GM12878 (cell line): ENCODE data around the gene RANBP17. TPM values are rescaled to one million over a fixed set of nuclear protein-coding genes. Genes with fewer than 3 reads are reported as not detected.

Experiments used
- ATAC-seq: fragments of 200-7000 bp; cut with Tn5 transposase; 3 replicates; pipeline ENCODE4 v1.9.1; 2020; ENCODE audit warnings: mild to moderate bottlenecking, moderate library complexity
- BruUV-seq: library from RNA; stranded (reverse); fragments of 400-500 nt; replicated peaks from 2 replicates; lab custom pipeline; 2021; lab: Mats Ljungman, UMichigan
- CTCF ChIA-PET: fragments of 300-600 bp; sonication (Branson Sonifier 250); formaldehyde crosslinking; extraction: SDS; loops from one replicate; lab custom pipeline; 2021; ENCODE audit warnings: inconsistent platforms; lab: Yijun Ruan, JAX
- POLR2A ChIA-PET: fragments of 350-600 bp; formaldehyde crosslinking; extraction: SDS; loops from one replicate; lab custom pipeline; 2021; ENCODE audit warnings: inconsistent platforms; lab: Charles Lee
- RAD21 ChIA-PET: fragments of 300-600 bp; sonication (Branson Sonifier 250); formaldehyde crosslinking; loops from one replicate; lab custom pipeline; 2023; ENCODE audit warnings: antibody characterized with exemption; ENCODE audit not compliant: unreplicated experiment; lab: Charles Lee
- SMC1A ChIA-PET: fragments of 300-600 bp; sonication (Branson Sonifier 250); formaldehyde crosslinking; loops from one replicate; lab custom pipeline; 2023; ENCODE audit not compliant: unreplicated experiment, uncharacterized antibody; lab: Charles Lee
- DNase-seq: peaks from one replicate; pipeline ENCODE4 v3.0.0-alpha.2; 2011; ENCODE audit warnings: low read depth, low spot score
- FAIRE-seq: peaks from 3 replicates; lab custom pipeline; 2011; peaks lifted over from hg19 to GRCh38; lab: Jason Lieb, UNC
- H2AFZ ChIP-seq: 2 replicates; pipeline ENCODE4 v1.6.0; 2011; ENCODE audit warnings: low read depth, low read length, control low read depth; ENCODE audit not compliant: control insufficient read depth
- H3K27ac ChIP-seq: 2 replicates; pipeline ENCODE4 v1.5.1; 2011; ENCODE audit warnings: control low read depth; ENCODE audit not compliant: control insufficient read depth, insufficient read depth
- H3K27me3 ChIP-seq, 2 experiments: replicated peaks in 1 of 2; 2 replicates each; pipeline versions ENCODE4 v1.6.0 to v1.6.1; 2011; ENCODE audit warnings: low read length in 1 of 2; ENCODE audit not compliant: control insufficient read depth in 2 of 2, insufficient read depth in 2 of 2
- H3K36me3 ChIP-seq, 2 experiments: 2 replicates each; pipeline ENCODE4 v1.5.1; 2011; ENCODE audit warnings: low read length in 1 of 2; ENCODE audit not compliant: control insufficient read depth in 2 of 2, insufficient read depth in 2 of 2
- H3K4me1 ChIP-seq: 2 replicates; pipeline ENCODE4 v1.6.1; 2011; ENCODE audit warnings: mild to moderate bottlenecking, low read length, moderate library complexity, mixed read lengths; ENCODE audit not compliant: control insufficient read depth, insufficient read depth
- H3K4me2 ChIP-seq: 2 replicates; pipeline ENCODE4 v1.6.0; 2011; ENCODE audit warnings: control low read depth; ENCODE audit not compliant: control insufficient read depth, insufficient read depth
- H3K4me3 ChIP-seq: fragments of 200-600 bp; sonication (generic); 2 replicates; pipeline ENCODE4 v1.5.1; 2016
- H3K79me2 ChIP-seq: 2 replicates; pipeline ENCODE4 v1.6.0; 2011; ENCODE audit warnings: low read length; ENCODE audit not compliant: control insufficient read depth, insufficient read depth
- H3K9ac ChIP-seq: 2 replicates; pipeline ENCODE4 v1.8.0; 2011; ENCODE audit warnings: low read length, control low read depth, mixed read lengths; ENCODE audit not compliant: control insufficient read depth, insufficient read depth
- H3K9me3 ChIP-seq: replicated peaks from 3 replicates; pipeline ENCODE4 v1.5.1; 2011; ENCODE audit warnings: mild to moderate bottlenecking, low read length; ENCODE audit not compliant: control insufficient read depth, insufficient read depth
- H4K20me1 ChIP-seq: 2 replicates; pipeline ENCODE4 v1.6.0; 2011; ENCODE audit not compliant: control insufficient read depth, insufficient read depth
- FOXK2 ChIP-seq: fragments of 450-650 bp; IDR thresholded peaks from 2 replicates; pipeline ENCODE4 v1.6.1; 2017; ENCODE audit warnings: mild to moderate bottlenecking, moderate library complexity
- HCFC1 ChIP-seq: fragments of 150-350 bp; IDR thresholded peaks from 2 replicates; pipeline ENCODE4 v1.6.1; 2014; ENCODE audit warnings: low read length
- HDGF ChIP-seq: fragments of 450-650 bp; IDR thresholded peaks from 2 replicates; pipeline ENCODE4 v1.6.1; 2016; ENCODE audit warnings: antibody characterized with exemption
- IRF4 ChIP-seq: IDR thresholded peaks from 2 replicates; pipeline ENCODE4 v1.6.1; 2011; ENCODE audit warnings: low read depth, low read length
- KDM1A ChIP-seq: fragments of 200-600 bp; sonication (generic); IDR thresholded peaks from 2 replicates; pipeline ENCODE4 v1.6.1; 2016; ENCODE audit warnings: borderline replicate concordance
- MEF2B ChIP-seq: fragments of 450-650 bp; IDR thresholded peaks from 2 replicates; pipeline ENCODE4 v1.6.1; 2018; ENCODE audit warnings: mild to moderate bottlenecking, moderate library complexity; ENCODE audit not compliant: partially characterized antibody, poor library complexity, severe bottlenecking
- NBN ChIP-seq: fragments of 450-650 bp; IDR thresholded peaks from 2 replicates; pipeline ENCODE4 v1.6.1; 2016
- STAT1 ChIP-seq: fragments of 450-650 bp; conservative IDR thresholded peaks from 2 replicates; pipeline ENCODE4 v1.6.1; 2014; ENCODE audit warnings: antibody characterized with exemption, mild to moderate bottlenecking
- ZBED1 ChIP-seq: IDR thresholded peaks from 2 replicates; pipeline ENCODE4 v1.6.1; 2016; ENCODE audit warnings: borderline replicate concordance
- WGBS: methylation state at CpG from one replicate; pipeline ENCODE4 v1.1.6; 2016; ENCODE audit warnings: low lambda C conversion rate; ENCODE audit not compliant: insufficient replicate concordance, insufficient coverage; ENCODE audit errors: missing lambda C conversion rate; 5-methylcytosine and 5-hydroxymethylcytosine counted together
- in situ Hi-C: fragments of 300-500 bp; cut with MboI; formaldehyde crosslinking; loops from 9 replicates; pipeline ENCODE4 v1.14.3; 2018; ENCODE audit warnings: mixed read lengths
- intact Hi-C: fragments of 100-400 bp; cut with micrococcal nuclease; formaldehyde crosslinking; loops from one replicate; pipeline ENCODE4 v1.14.2; 2022; ENCODE audit not compliant: unreplicated experiment
- polyA plus RNA-seq, 11 experiments: library from polyadenylated mRNA; depleted of rRNA in 4 of 11; unstranded in 6 of 11; stranded (reverse) in 5 of 11; fragments of >200 nt; fragmentation: Nextera tagmentation in 4 of 11; fragmentation: Illumina TruSeq in 1 of 11; extraction: Ambion mirVana in 4 of 11; extraction: Trizol in 1 of 11; gene quantifications; 1 replicate in 1 of 11; 2 replicates in 10 of 11; pipeline versions ENCODE4 v1.2.1 to v1.2.3, GENCODE V29; 2011 to 2016; ENCODE audit warnings: inconsistent platforms in 2 of 11, missing spikeins in 2 of 11, low read depth in 1 of 11
- total RNA-seq, 4 experiments: library from RNA; depleted of rRNA in 3 of 4; stranded (reverse); fragments of >200 nt in 3 of 4; fragmentation: Illumina TruSeq in 1 of 4; extraction: Trizol in 1 of 4; gene quantifications; 2 replicates each; pipeline versions ENCODE4 v1.2.1 to v1.2.3, GENCODE V29; 2013 to 2021
- TF ChIP-seq, protein P1 (sequence below): fragments of 450-650 bp; IDR thresholded peaks from 2 replicates; pipeline ENCODE4 v1.6.1; 2016; ENCODE audit warnings: mild to moderate bottlenecking
- TF ChIP-seq, protein P2 (sequence below): fragments of 450-650 bp; formaldehyde crosslinking; IDR thresholded peaks from 2 replicates; pipeline ENCODE4 v1.5.0; 2022; ENCODE audit warnings: mild to moderate bottlenecking, missing genetic modification characterization
- TF ChIP-seq, protein P3 (sequence below): IDR thresholded peaks from 2 replicates; pipeline ENCODE4 v1.6.1; 2011; ENCODE audit warnings: low read depth, mild to moderate bottlenecking, low read length, moderate library complexity, borderline replicate concordance; ENCODE audit errors: extremely low read depth
- TF ChIP-seq, protein P4 (sequence below): fragments of 450-650 bp; formaldehyde crosslinking; IDR thresholded peaks from 2 replicates; pipeline ENCODE4 v1.4.0; 2020; ENCODE audit warnings: mild to moderate bottlenecking, moderate library complexity

Gene RANBP17
- total and polyA plus RNA-seq, 10 of the 15 experiments (the other 5 are each of a cell fraction or from before 2014, with no cell fraction given), result 0.10 TPM; not detected in 9

DNA sequence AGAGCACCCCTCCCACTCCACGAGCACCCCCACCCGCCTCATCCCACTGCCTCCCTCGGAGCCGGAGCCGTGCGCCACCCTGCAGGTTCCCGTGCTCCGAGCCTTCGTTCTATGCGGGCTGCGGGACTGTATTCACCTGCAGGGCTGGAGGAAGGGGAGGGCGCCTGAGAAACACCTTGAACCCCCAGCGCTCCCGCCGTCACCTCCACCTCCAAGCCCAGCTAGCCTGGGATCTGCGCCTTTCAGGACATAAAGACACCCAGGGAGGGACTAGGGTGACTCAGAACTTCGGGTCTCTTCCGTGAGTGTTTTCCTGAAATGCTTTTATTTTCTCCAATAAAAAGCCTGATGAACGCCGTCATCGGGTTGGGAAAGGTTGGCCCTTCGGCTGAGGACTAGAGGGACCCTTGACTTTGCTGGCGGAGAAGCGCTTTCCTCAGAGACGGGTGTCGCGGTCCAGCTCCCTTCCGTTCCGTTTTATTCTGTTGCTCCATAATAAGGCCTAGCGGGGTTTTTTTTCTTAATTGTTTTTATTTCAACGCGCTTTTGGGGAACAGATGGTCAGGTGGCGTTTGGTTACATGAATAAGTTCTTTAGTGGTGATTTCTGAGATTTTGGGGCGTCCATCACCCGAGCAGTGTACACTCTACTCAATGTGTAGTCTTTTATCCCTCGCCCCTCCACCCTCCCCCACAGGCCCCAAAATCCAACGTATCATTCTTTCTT is 451.8 kb downstream of the RANBP17 start (continued):
- TF ChIP-seq KDM1A, result no peak
- TF ChIP-seq, protein P1, sequence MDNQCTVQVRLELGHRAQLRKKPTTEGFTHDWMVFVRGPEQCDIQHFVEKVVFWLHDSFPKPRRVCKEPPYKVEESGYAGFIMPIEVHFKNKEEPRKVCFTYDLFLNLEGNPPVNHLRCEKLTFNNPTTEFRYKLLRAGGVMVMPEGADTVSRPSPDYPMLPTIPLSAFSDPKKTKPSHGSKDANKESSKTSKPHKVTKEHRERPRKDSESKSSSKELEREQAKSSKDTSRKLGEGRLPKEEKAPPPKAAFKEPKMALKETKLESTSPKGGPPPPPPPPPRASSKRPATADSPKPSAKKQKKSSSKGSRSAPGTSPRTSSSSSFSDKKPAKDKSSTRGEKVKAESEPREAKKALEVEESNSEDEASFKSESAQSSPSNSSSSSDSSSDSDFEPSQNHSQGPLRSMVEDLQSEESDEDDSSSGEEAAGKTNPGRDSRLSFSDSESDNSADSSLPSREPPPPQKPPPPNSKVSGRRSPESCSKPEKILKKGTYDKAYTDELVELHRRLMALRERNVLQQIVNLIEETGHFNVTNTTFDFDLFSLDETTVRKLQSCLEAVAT, result no peak

DNA sequence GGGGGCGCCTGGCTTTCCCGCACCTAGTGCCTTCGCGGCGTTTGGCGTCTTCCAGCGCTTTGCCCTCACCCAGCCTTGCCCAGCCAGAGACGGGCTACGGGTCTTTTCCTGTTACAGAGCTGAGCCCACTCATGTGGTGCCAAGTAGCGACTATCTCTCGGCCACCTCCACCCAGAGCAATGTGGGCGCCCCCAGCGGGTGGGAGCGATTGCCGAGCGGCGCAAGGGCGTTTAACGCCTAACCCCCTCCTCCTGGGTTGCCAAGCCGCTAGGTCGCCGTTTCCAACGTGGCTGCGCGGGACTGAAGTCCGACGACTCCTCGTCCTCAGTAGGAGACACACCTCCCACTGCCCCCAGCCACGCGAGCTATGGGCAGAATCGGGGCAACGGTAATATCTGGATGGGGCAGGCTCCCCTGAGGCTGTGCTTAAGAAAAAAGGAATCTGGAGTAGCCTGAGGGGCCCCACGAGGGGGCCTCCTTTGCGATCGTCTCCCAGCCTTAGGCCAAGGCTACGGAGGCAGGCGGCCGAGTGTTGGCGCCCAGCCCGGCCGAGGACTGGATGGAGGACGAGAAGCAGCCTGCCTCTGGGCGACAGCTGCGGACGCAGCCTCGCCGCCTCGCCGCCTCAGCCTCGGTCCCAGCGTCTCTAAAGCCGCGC is 453.0 kb downstream of the RANBP17 start:
- intact Hi-C loops (no loop called here), in situ Hi-C loops (no loop called here)
- no peak overlapping the region for H3K9ac ChIP-seq
- POLR2A ChIA-PET, result no interaction called here
- ATAC-seq (no peak), FAIRE-seq (no peak), DNase-seq (no peak)
- RAD21 ChIA-PET, result no interaction called here
- H3K36me3 ChIP-seq, result no peaks in the 10 kb centered on the region
- H3K9me3 ChIP-seq, result no peaks in the 10 kb centered on the region; the same call in 2 of the 3 replicates
- no peak overlapping the region for H2AFZ ChIP-seq
- CTCF ChIA-PET, result no interaction called here
- H3K4me1 ChIP-seq, result no peaks in the 10 kb centered on the region
- H4K20me1 ChIP-seq, result no peaks in the 10 kb centered on the region
- H3K4me2 ChIP-seq, result no peak overlapping the region
- no peak overlapping the region for H3K4me3 ChIP-seq
- no peaks in the 10 kb centered on the region for H3K79me2 ChIP-seq
- WGBS, result 32% methylated on average over 38 of the region's 53 CpGs
- BruUV-seq, result no TSS peak
- no peak overlapping the region for H3K27ac ChIP-seq
- SMC1A ChIA-PET, result no interaction called here
- H3K27me3 ChIP-seq, result peaks cover 3 to 24% of the 10 kb centered on the region in 2 experiments
- TF ChIP-seq NBN, result no peak
- TF ChIP-seq, protein P2, sequence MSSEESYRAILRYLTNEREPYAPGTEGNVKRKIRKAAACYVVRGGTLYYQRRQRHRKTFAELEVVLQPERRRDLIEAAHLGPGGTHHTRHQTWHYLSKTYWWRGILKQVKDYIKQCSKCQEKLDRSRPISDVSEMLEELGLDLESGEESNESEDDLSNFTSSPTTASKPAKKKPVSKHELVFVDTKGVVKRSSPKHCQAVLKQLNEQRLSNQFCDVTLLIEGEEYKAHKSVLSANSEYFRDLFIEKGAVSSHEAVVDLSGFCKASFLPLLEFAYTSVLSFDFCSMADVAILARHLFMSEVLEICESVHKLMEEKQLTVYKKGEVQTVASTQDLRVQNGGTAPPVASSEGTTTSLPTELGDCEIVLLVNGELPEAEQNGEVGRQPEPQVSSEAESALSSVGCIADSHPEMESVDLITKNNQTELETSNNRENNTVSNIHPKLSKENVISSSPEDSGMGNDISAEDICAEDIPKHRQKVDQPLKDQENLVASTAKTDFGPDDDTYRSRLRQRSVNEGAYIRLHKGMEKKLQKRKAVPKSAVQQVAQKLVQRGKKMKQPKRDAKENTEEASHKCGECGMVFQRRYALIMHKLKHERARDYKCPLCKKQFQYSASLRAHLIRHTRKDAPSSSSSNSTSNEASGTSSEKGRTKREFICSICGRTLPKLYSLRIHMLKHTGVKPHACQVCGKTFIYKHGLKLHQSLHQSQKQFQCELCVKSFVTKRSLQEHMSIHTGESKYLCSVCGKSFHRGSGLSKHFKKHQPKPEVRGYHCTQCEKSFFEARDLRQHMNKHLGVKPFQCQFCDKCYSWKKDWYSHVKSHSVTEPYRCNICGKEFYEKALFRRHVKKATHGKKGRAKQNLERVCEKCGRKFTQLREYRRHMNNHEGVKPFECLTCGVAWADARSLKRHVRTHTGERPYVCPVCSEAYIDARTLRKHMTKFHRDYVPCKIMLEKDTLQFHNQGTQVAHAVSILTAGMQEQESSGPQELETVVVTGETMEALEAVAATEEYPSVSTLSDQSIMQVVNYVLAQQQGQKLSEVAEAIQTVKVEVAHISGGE (CRISPR knock-in tag), result no peak
- no peak for TF ChIP-seq MEF2B
- TF ChIP-seq, protein P3, sequence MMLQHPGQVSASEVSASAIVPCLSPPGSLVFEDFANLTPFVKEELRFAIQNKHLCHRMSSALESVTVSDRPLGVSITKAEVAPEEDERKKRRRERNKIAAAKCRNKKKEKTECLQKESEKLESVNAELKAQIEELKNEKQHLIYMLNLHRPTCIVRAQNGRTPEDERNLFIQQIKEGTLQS, result no peak
- TF ChIP-seq, protein P4, sequence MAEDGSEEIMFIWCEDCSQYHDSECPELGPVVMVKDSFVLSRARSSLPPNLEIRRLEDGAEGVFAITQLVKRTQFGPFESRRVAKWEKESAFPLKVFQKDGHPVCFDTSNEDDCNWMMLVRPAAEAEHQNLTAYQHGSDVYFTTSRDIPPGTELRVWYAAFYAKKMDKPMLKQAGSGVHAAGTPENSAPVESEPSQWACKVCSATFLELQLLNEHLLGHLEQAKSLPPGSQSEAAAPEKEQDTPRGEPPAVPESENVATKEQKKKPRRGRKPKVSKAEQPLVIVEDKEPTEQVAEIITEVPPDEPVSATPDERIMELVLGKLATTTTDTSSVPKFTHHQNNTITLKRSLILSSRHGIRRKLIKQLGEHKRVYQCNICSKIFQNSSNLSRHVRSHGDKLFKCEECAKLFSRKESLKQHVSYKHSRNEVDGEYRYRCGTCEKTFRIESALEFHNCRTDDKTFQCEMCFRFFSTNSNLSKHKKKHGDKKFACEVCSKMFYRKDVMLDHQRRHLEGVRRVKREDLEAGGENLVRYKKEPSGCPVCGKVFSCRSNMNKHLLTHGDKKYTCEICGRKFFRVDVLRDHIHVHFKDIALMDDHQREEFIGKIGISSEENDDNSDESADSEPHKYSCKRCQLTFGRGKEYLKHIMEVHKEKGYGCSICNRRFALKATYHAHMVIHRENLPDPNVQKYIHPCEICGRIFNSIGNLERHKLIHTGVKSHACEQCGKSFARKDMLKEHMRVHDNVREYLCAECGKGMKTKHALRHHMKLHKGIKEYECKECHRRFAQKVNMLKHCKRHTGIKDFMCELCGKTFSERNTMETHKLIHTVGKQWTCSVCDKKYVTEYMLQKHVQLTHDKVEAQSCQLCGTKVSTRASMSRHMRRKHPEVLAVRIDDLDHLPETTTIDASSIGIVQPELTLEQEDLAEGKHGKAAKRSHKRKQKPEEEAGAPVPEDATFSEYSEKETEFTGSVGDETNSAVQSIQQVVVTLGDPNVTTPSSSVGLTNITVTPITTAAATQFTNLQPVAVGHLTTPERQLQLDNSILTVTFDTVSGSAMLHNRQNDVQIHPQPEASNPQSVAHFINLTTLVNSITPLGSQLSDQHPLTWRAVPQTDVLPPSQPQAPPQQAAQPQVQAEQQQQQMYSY (CRISPR knock-in tag), result no peak
- no peak for TF ChIP-seq HDGF
- TF ChIP-seq ZBED1, result no peak
- TF ChIP-seq FOXK2, result no peak
- TF ChIP-seq HCFC1, result no peak
- no peak for TF ChIP-seq STAT1
- TF ChIP-seq IRF4, result no peak
